Sigmoid colon (tissue), 7 donors: ENCODE results near the gene SUPT3H. TPM values are rescaled to one million over a fixed set of nuclear protein-coding genes. Genes with fewer than 3 reads are reported as not detected.
"Not testable (repeated sequence)": the region's sequence is repeated elsewhere in the genome, so short reads cannot be mapped to it uniquely, and the experiment has no call there.

Experiments used
- DNase-seq: peaks from one replicate; pipeline ENCODE4 v3.0.0-alpha.2; 2019
- H3K27ac ChIP-seq, 4 donors: fragments of 200-600 bp; sonication (generic); one replicate each; pipeline ENCODE4 v1.5.1; 2016 to 2019; ENCODE audit warnings: mild to moderate bottlenecking in 1 of 4
- H3K27me3 ChIP-seq, 3 donors: fragments of 200-600 bp; sonication (generic); one replicate each; pipeline ENCODE4 v1.5.1; 2019; ENCODE audit warnings: mild to moderate bottlenecking in 1 of 3
- H3K36me3 ChIP-seq, 4 donors: fragments of 200-600 bp; sonication (generic); one replicate each; pipeline ENCODE4 v1.5.1; 2016 to 2019
- H3K4me1 ChIP-seq, 4 donors: fragments of 200-600 bp; sonication (generic); one replicate each; pipeline ENCODE4 v1.5.1; 2017 to 2019
- H3K4me3 ChIP-seq, 4 donors: fragments of 200-600 bp; sonication (generic); one replicate each; pipeline ENCODE4 v1.5.1; 2017 to 2019; ENCODE audit warnings: mild to moderate bottlenecking in 2 of 4, moderate library complexity in 1 of 4
- H3K9me3 ChIP-seq, 4 donors: fragments of 200-600 bp in 3 of 4; sonication (generic) in 3 of 4; one replicate each; pipeline versions ENCODE4 v1.5.1 to v1.6.1; 2013 to 2019
- EP300 ChIP-seq, 4 donors: sonication (generic); formaldehyde crosslinking; IDR thresholded peaks; one replicate each; pipeline ENCODE4 v1.6.1; 2017; ENCODE audit warnings: antibody characterized with exemption in 4 of 4
- POLR2A ChIP-seq, 2 donors: fragments of 450-650 bp; IDR thresholded peaks; one replicate each; pipeline ENCODE4 v1.6.1; 2016; ENCODE audit warnings: antibody characterized with exemption in 2 of 2, mild to moderate bottlenecking in 2 of 2, moderate library complexity in 2 of 2
- POLR2AphosphoS5 ChIP-seq, 4 donors: sonication (generic); formaldehyde crosslinking; IDR thresholded peaks; one replicate each; pipeline ENCODE4 v1.6.1; 2017; ENCODE audit warnings: antibody characterized with exemption in 4 of 4
- WGBS, 2 donors: extraction: QIAGEN DNeasy Blood & Tissue Kit; methylation state at CpG; one replicate each; pipeline ENCODE4 v1.1.7; 2013; 5-methylcytosine and 5-hydroxymethylcytosine counted together
- intact Hi-C: fragments of 100-400 bp; cut with DNase I; formaldehyde crosslinking; loops from one replicate; pipeline ENCODE4 v1.15.1; 2023
- polyA plus RNA-seq, 3 donors: library from polyadenylated mRNA; stranded (reverse); fragments of 200-250 nt; gene quantifications; one replicate each; pipeline ENCODE4 v1.2.3, GENCODE V29; 2013
- total RNA-seq, 4 donors: library from RNA; depleted of rRNA; stranded (reverse); fragments of >200 nt; gene quantifications; one replicate each; pipeline ENCODE4 v1.1.0, GENCODE V29; 2016
- TF ChIP-seq, protein P1 (sequence below), 4 experiments: fragments of 450-650 bp in 3 of 4; fragments of 200-600 bp in 1 of 4; IDR thresholded peaks; one replicate each; pipeline ENCODE4 v1.5.1; 2016 to 2019; ENCODE audit warnings: antibody characterized with exemption in 4 of 4, mild to moderate bottlenecking in 3 of 4, moderate library complexity in 2 of 4
- donor health status: healthy with polysubstance abuse.
- donor health status: Bipolar disorder and iron deficiency.
- donor health status: healthy.

SUPT3H gene
- total and polyA plus RNA-seq, 7 donors = 1.6 to 18.2 (median 10.6) TPM

DNA sequence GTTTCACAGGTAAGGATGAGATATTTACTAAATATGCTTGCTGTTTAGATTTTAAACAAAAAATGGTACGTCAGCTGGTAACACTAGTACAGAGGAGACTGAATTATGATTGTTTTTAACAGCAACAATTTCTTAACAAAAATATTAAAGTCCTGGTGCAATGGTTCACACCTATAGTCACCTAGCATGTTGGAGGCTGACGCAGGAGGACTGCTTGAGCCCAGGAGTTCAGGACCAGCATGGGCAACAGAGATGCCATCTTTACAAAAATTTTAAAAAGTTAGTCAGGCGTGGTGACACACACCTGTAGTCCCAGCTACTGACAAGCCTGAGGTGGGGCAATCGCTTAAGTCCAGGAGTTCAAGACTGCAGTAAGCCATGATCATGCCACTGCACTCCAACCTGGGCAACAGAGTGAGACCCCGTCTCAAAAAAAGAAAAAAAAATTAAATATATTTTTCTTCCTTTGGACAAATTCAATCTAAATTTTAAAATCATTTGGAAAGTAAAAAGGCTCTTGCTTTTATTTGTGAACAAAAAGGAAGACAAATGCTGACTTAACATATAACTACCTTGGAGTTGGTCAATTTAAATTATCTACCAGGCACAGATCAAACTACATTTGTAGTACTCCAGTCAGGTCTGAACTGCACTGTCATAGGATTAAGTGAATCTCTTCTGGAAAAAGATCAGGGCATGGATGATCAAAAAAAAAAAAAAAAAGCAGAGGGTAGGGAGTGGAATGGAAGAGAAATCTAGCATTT, 87.8 kb downstream of the SUPT3H start:
- Histone ChIP-seq H3K4me3 (no peak overlapping the region), H3K27ac (no peak overlapping the region), H3K36me3 (no peaks in the 10 kb centered on the region), H3K4me1 (no peaks in the 10 kb centered on the region), H3K9me3 (no peaks in the 10 kb centered on the region), H3K27me3 (no peaks in the 10 kb centered on the region)
- TF ChIP-seq, protein P1, sequence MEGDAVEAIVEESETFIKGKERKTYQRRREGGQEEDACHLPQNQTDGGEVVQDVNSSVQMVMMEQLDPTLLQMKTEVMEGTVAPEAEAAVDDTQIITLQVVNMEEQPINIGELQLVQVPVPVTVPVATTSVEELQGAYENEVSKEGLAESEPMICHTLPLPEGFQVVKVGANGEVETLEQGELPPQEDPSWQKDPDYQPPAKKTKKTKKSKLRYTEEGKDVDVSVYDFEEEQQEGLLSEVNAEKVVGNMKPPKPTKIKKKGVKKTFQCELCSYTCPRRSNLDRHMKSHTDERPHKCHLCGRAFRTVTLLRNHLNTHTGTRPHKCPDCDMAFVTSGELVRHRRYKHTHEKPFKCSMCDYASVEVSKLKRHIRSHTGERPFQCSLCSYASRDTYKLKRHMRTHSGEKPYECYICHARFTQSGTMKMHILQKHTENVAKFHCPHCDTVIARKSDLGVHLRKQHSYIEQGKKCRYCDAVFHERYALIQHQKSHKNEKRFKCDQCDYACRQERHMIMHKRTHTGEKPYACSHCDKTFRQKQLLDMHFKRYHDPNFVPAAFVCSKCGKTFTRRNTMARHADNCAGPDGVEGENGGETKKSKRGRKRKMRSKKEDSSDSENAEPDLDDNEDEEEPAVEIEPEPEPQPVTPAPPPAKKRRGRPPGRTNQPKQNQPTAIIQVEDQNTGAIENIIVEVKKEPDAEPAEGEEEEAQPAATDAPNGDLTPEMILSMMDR (IDR thresholded peaks at IDR 0.05) = no peak
- TF ChIP-seq POLR2AphosphoS5 (IDR thresholded peaks at IDR 0.05) (no peak), EP300 (IDR thresholded peaks at IDR 0.05) (no peak), POLR2A (IDR thresholded peaks at IDR 0.05) (no peak)
- intact Hi-C loops = no loop called here
- WGBS, 2 donors = 94 to 98% methylated on average over 5 of the region's 5 CpGs
- DNase-seq = no peak

DNA sequence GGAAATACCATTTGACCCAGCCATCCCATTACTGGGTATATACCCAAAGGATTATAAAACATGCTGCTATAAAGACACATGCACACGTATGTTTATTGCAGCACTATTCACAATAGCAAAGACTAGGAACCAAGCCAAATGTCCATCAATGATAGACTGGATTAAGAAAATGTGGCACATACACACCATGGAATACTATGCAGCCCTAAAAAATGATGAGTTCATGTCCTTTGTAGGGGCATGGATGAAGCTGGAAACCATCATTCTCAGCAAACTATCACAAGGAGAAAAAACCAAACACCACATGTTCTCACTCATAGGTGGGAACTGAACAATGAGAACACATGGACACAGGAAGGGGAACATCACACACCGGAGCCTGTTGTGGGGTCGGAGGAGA, 91.0 kb downstream of the SUPT3H start:
- H3K9me3 ChIP-seq, intact Hi-C loops, H3K4me1 ChIP-seq, H3K4me3 ChIP-seq, H3K36me3 ChIP-seq, H3K27ac ChIP-seq, H3K27me3 ChIP-seq, DNase-seq: not testable (repeated sequence)
- 84 to 94% methylated on average over 3 of the region's 3 CpGs for WGBS, 2 donors

DNA sequence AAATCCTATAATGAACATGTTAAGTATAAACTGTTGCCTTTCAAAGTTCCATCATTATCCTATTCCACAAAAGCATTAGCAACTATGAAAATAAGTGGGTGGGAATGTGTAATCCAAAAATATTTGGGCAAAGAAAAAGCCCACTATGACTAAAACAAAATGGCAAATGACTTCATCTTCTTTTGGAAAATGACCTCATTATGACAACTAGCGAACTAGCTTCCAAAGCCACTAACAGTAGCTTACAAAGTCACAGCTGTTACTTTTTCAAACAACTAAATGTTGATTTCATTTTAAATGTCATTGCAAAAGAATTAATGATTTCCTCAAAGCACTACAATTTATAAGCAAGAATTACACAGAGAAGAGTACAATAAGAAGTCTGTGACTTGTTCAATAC, 99.4 kb downstream of the SUPT3H start:
- Histone ChIP-seq H3K4me1 (no peaks in the 10 kb centered on the region), H3K9me3 (no peaks in the 10 kb centered on the region), H3K4me3 (no peak overlapping the region), H3K27ac (no peak overlapping the region), H3K27me3 (no peaks in the 10 kb centered on the region), H3K36me3 (no peaks in the 10 kb centered on the region)
- TF ChIP-seq, protein P1 (IDR thresholded peaks at IDR 0.05) = no peak
- TF ChIP-seq POLR2A (IDR thresholded peaks at IDR 0.05) (no peak), EP300 (IDR thresholded peaks at IDR 0.05) (no peak), POLR2AphosphoS5 (IDR thresholded peaks at IDR 0.05) (no peak)
- intact Hi-C loops = no loop called here
- no peak for DNase-seq
- WGBS, 2 donors = 85 to 87% methylated on average over 1 of the region's 1 CpG

DNA sequence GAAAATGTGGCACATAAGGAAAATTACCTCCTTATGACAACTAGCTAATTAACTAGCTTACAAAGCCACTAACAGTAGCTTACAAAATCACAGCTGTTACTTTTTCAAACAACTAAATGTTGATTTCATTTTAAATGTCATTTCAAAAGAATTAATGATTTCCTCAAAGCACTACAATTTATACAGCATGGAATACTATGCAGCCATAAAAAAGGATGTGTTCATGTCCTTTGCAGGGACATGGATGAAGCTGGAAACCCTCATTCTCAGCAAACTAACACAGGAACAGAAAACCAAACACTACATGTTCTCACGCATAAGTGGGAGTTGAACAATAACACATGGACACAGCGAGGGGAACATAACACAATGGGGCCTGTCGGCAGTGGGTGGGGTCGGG, 100.0 kb downstream of the SUPT3H start:
- H3K36me3 ChIP-seq, intact Hi-C loops, DNase-seq, H3K27me3 ChIP-seq, H3K27ac ChIP-seq, H3K4me1 ChIP-seq, H3K9me3 ChIP-seq, H3K4me3 ChIP-seq: not testable (repeated sequence)
- WGBS, 2 donors = 95 to 97% methylated on average over 4 of the region's 4 CpGs

DNA sequence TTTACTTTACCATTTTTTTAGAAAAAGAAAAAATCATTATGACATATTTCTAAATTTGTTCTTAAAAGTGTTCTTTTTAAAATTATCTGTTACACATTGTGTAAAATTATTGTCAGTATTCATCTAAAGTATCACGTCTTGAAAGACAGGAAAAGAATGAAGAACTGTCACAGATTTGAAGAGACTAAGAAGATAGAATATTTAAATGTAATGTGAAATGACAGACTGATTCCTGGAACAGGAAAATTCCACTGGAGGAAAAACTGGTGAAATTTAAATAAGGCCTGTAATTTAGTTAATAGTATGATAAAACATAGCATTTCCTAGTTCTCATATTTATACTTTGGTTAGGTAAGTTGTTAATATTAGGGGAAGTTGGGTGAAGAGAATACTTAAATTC, 102.4 kb downstream of the SUPT3H start:
- 94 to 95% methylated on average over 1 of the region's 1 CpG for WGBS, 2 donors
- no peak overlapping the region for H3K4me3 ChIP-seq
- H3K4me1 ChIP-seq = no peaks in the 10 kb centered on the region
- DNase-seq = no peak
- no peak overlapping the region for H3K27ac ChIP-seq
- H3K9me3 ChIP-seq = no peaks in the 10 kb centered on the region
- H3K36me3 ChIP-seq = no peaks in the 10 kb centered on the region
- no peak for TF ChIP-seq POLR2AphosphoS5 (IDR thresholded peaks at IDR 0.05)
- no peak for TF ChIP-seq EP300 (IDR thresholded peaks at IDR 0.05)
- TF ChIP-seq POLR2A (IDR thresholded peaks at IDR 0.05) = no peak
- TF ChIP-seq, protein P1 (IDR thresholded peaks at IDR 0.05) = no peak
- H3K27me3 ChIP-seq = no peaks in the 10 kb centered on the region
- intact Hi-C loops = no loop called here

DNA sequence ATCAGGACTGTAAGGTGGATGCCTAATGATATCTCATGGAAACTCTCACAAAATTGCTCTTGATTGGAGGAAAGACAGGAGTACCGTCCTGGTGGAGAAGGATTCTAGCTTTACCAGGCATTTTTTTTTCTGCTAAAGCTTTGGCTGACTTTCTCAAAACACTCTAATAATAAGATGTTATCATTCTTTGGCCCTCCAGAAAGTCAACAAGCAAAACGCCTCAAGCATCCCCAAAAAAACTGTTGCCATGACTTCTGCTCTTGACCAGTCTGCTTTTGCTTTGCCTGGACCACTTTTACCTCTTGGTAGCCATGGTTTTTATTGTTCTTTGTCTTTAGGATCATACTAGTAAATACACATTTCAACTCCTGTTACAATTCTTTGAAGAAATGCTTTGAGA, 105.1 kb downstream of the SUPT3H start:
- DNase-seq = no peak
- WGBS, 2 donors = 84 to 92% methylated on average over 2 of the region's 2 CpGs
- Histone ChIP-seq H3K27me3 (no peaks in the 10 kb centered on the region), H3K27ac (no peak overlapping the region), H3K4me3 (no peak overlapping the region), H3K4me1 (no peaks in the 10 kb centered on the region), H3K9me3 (no peaks in the 10 kb centered on the region), H3K36me3 (no peaks in the 10 kb centered on the region)
- intact Hi-C loops = no loop called here
- TF ChIP-seq, protein P1 (IDR thresholded peaks at IDR 0.05) = no peak
- TF ChIP-seq POLR2AphosphoS5 (IDR thresholded peaks at IDR 0.05) = no peak
- TF ChIP-seq POLR2A (IDR thresholded peaks at IDR 0.05) = no peak
- no peak for TF ChIP-seq EP300 (IDR thresholded peaks at IDR 0.05)
